HepG2 (cell line): Measurements from ENCODE around the gene AOX1.

Experiments used
- MTA3 ChIP-seq: sonication (generic); formaldehyde crosslinking; IDR thresholded peaks from 2 replicates; pipeline ENCODE4 v1.4.0; 2020; ENCODE audit warnings: missing genetic modification reagents
- NFYB ChIP-seq: sonication (generic); formaldehyde crosslinking; IDR thresholded peaks from 2 replicates; pipeline ENCODE4 v1.4.0; 2020; ENCODE audit warnings: missing genetic modification reagents
- NR3C1 ChIP-seq: sonication (generic); formaldehyde crosslinking; IDR thresholded peaks from 2 replicates; pipeline ENCODE4 v1.4.0; 2020; ENCODE audit warnings: missing genetic modification reagents
- POLR2A ChIP-seq, 2 experiments: IDR thresholded peaks; 2 replicates each; pipeline ENCODE4 v1.6.1; 2011; ENCODE audit warnings: low read depth in 2 of 2, low read length in 2 of 2, mild to moderate bottlenecking in 1 of 2, moderate library complexity in 1 of 2; ENCODE audit not compliant: insufficient read depth in 1 of 2
- RAD21 ChIP-seq: fragments of 450-650 bp; formaldehyde crosslinking; IDR thresholded peaks from 2 replicates; pipeline ENCODE4 v1.5.0; 2020; ENCODE audit warnings: mild to moderate bottlenecking
- RFX5 ChIP-seq: IDR thresholded peaks from 2 replicates; pipeline ENCODE4 v1.6.1; 2011; ENCODE audit warnings: low read depth, low read length, improper control_type of control experiment
- TBX3 ChIP-seq: fragments of 450-650 bp; IDR thresholded peaks from 2 replicates; pipeline ENCODE4 v1.6.1; 2017; ENCODE audit warnings: antibody characterized with exemption, mild to moderate bottlenecking, inconsistent platforms, borderline replicate concordance
- USF2 ChIP-seq, 2 experiments: sonication (generic) in 1 of 2; formaldehyde crosslinking in 1 of 2; IDR thresholded peaks; 2 replicates each; pipeline versions ENCODE4 v1.5.1 to v1.6.1; 2011 to 2020; ENCODE audit warnings: borderline replicate concordance in 1 of 2, low read depth in 1 of 2, low read length in 1 of 2, mild to moderate bottlenecking in 1 of 2, missing genetic modification reagents in 1 of 2, moderate library complexity in 1 of 2
- YY1 ChIP-seq: IDR thresholded peaks from 2 replicates; pipeline ENCODE4 v1.6.1; 2011; ENCODE audit warnings: low read length, low read depth, moderate library complexity, mild to moderate bottlenecking; ENCODE audit not compliant: insufficient read depth, insufficient replicate concordance
- ZNF280B ChIP-seq: sonication (generic); formaldehyde crosslinking; IDR thresholded peaks from 2 replicates; pipeline ENCODE4 v1.5.0; 2020; ENCODE audit warnings: missing genetic modification reagents, mild to moderate bottlenecking, borderline replicate concordance
- ZNF790 ChIP-seq: sonication (generic); formaldehyde crosslinking; IDR thresholded peaks from 2 replicates; pipeline ENCODE4 v1.8.0; 2022; ENCODE audit warnings: missing genetic modification reagents, mild to moderate bottlenecking, borderline replicate concordance
- TF ChIP-seq, protein P1 (sequence below): sonication (generic); formaldehyde crosslinking; IDR thresholded peaks from 2 replicates; pipeline ENCODE4 v1.5.0; 2020; ENCODE audit warnings: mild to moderate bottlenecking, missing genetic modification reagents, moderate library complexity

GRCh38 chr2:200662727-200663126 lies 76.9 kb downstream of the AOX1 start:
- TF ChIP-seq, protein P1, sequence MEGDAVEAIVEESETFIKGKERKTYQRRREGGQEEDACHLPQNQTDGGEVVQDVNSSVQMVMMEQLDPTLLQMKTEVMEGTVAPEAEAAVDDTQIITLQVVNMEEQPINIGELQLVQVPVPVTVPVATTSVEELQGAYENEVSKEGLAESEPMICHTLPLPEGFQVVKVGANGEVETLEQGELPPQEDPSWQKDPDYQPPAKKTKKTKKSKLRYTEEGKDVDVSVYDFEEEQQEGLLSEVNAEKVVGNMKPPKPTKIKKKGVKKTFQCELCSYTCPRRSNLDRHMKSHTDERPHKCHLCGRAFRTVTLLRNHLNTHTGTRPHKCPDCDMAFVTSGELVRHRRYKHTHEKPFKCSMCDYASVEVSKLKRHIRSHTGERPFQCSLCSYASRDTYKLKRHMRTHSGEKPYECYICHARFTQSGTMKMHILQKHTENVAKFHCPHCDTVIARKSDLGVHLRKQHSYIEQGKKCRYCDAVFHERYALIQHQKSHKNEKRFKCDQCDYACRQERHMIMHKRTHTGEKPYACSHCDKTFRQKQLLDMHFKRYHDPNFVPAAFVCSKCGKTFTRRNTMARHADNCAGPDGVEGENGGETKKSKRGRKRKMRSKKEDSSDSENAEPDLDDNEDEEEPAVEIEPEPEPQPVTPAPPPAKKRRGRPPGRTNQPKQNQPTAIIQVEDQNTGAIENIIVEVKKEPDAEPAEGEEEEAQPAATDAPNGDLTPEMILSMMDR (CRISPR knock-in tag): no peak
- TF ChIP-seq USF2 (IDR thresholded peaks at IDR 0.05; ENCODE audit: low read depth, low read length) (no peak), USF2 (CRISPR knock-in tag; IDR thresholded peaks at IDR 0.05; ENCODE audit: borderline replicate concordance) (no peak), MTA3 (CRISPR knock-in tag) (no peak), ZNF790 (CRISPR knock-in tag) (no peak), NR3C1 (CRISPR knock-in tag) (no peak), YY1 (no peak), RAD21 (CRISPR knock-in tag) (no peak), NFYB (CRISPR knock-in tag) (no peak), POLR2A (IDR thresholded peaks at IDR 0.05; ENCODE audit: insufficient read depth in 1 of 2, low read depth in 2 of 2, low read length in 2 of 2) (no peak), TBX3 (no peak), RFX5 (no peak), ZNF280B (CRISPR knock-in tag) (no peak)
